Measurements from ENCODE around the gene AFF2. TPM values are rescaled to one million over a fixed set of nuclear protein-coding genes. Genes with fewer than 3 reads are reported as not detected.

AFF2 gene
- total RNA-seq, 1 donor from 2014 or later: 0.30 TPM

GRCh38 chrX:148672517-148672916, 172.1 kb downstream of the AFF2 start:
- no peak for ATAC-seq
- intact Hi-C loops (cut with micrococcal nuclease): no loop called here
- no peak for DNase-seq

GRCh38 chrX:148681605-148682004, 181.2 kb downstream of the AFF2 start:
- no peak for ATAC-seq
- intact Hi-C loops (cut with micrococcal nuclease): no loop called here
- no peak for DNase-seq

GRCh38 chrX:148682206-148682605, 181.8 kb downstream of the AFF2 start:
- ATAC-seq (no peak), DNase-seq (no peak)
- intact Hi-C loops (cut with micrococcal nuclease): no loop called here

- ATAC-seq (no peak), DNase-seq (no peak)
These were observed 191.0 kb downstream of the AFF2 start for GRCh38 chrX:148691456-148691855.

GRCh38 chrX:148695255-148695654, 194.8 kb downstream of the AFF2 start:
- intact Hi-C loops (cut with micrococcal nuclease): no loop called here
- ATAC-seq (no peak), DNase-seq (no peak)

More at GRCh38 chrX:148691456-148691855, 191.0 kb downstream of the AFF2 start:
- intact Hi-C loops (cut with micrococcal nuclease): no loop called here

- intact Hi-C loops (cut with micrococcal nuclease): no loop called here
- no peak for ATAC-seq
- no peak for DNase-seq
These were observed 197.8 kb downstream of the AFF2 start for GRCh38 chrX:148698221-148698620.

GRCh38 chrX:148700021-148700420, 199.6 kb downstream of the AFF2 start:
- intact Hi-C loops (cut with micrococcal nuclease): no loop called here
- ATAC-seq (no peak), DNase-seq (no peak)

GRCh38 chrX:148713981-148714380, 213.6 kb downstream of the AFF2 start:
- intact Hi-C loops (cut with micrococcal nuclease): no loop called here
- no peak for ATAC-seq

GRCh38 chrX:148715361-148715760, 214.9 kb downstream of the AFF2 start:
- ATAC-seq: no peak

More at GRCh38 chrX:148713981-148714380, 213.6 kb downstream of the AFF2 start:
- no peak for DNase-seq

GRCh38 chrX:148722966-148723365, 222.5 kb downstream of the AFF2 start:
- intact Hi-C loops (cut with micrococcal nuclease): no loop called here
- ATAC-seq: no peak

More at GRCh38 chrX:148715361-148715760, 214.9 kb downstream of the AFF2 start:
- intact Hi-C loops (cut with micrococcal nuclease): no loop called here
- DNase-seq: no peak

GRCh38 chrX:148723551-148723950, 223.1 kb downstream of the AFF2 start:
- no peak for ATAC-seq
- intact Hi-C loops (cut with micrococcal nuclease): no loop called here
- no peak for DNase-seq

More at GRCh38 chrX:148722966-148723365, 222.5 kb downstream of the AFF2 start:
- DNase-seq: no peak

GRCh38 chrX:148728901-148729300, 228.5 kb downstream of the AFF2 start:
- intact Hi-C loops (cut with micrococcal nuclease): no loop called here
- DNase-seq: no peak

GRCh38 chrX:148732743-148733142, 232.3 kb downstream of the AFF2 start:
- intact Hi-C loops (cut with micrococcal nuclease): no loop called here
- DNase-seq: no peak

More at GRCh38 chrX:148728901-148729300, 228.5 kb downstream of the AFF2 start:
- no peak for ATAC-seq

GRCh38 chrX:148741441-148741840, 241.0 kb downstream of the AFF2 start:
- intact Hi-C loops (cut with micrococcal nuclease): no loop called here
- ATAC-seq (no peak), DNase-seq (no peak)

More at GRCh38 chrX:148732743-148733142, 232.3 kb downstream of the AFF2 start:
- ATAC-seq: no peak

- DNase-seq (no peak), ATAC-seq (no peak)
- intact Hi-C loops (cut with micrococcal nuclease): no loop called here
These were observed 254.7 kb downstream of the AFF2 start for GRCh38 chrX:148755111-148755510.

- intact Hi-C loops (cut with micrococcal nuclease): no loop called here
- ATAC-seq (no peak), DNase-seq (no peak)
These were observed 263.5 kb downstream of the AFF2 start for GRCh38 chrX:148763896-148764295.

- ATAC-seq: no peak
- no peak for DNase-seq
- intact Hi-C loops (cut with micrococcal nuclease): no loop called here
These were observed 267.9 kb downstream of the AFF2 start for GRCh38 chrX:148768296-148768695.

GRCh38 chrX:148771440-148771839, 271.0 kb downstream of the AFF2 start:
- ATAC-seq: no peak
- intact Hi-C loops (cut with micrococcal nuclease): no loop called here
- DNase-seq: no peak

- DNase-seq: no peak
- intact Hi-C loops (cut with micrococcal nuclease): no loop called here
- ATAC-seq: no peak
These were observed 273.9 kb downstream of the AFF2 start for GRCh38 chrX:148774276-148774675.

GRCh38 chrX:148784137-148784536, 283.7 kb downstream of the AFF2 start:
- DNase-seq: no peak
- ATAC-seq: no peak
- intact Hi-C loops (cut with micrococcal nuclease): no loop called here

GRCh38 chrX:148784856-148785255, 284.4 kb downstream of the AFF2 start:
- no peak for ATAC-seq
- intact Hi-C loops (cut with micrococcal nuclease): no loop called here
- DNase-seq: no peak

GRCh38 chrX:148785256-148785655, 284.8 kb downstream of the AFF2 start:
- intact Hi-C loops (cut with micrococcal nuclease): no loop called here
- no peak for DNase-seq
- no peak for ATAC-seq

Measured in left ventricle myocardium superior (tissue), 1 donor.